Keratinocyte (primary cell): Measurements from ENCODE around the gene SQSTM1. TPM values are rescaled to one million over a fixed set of nuclear protein-coding genes. Genes with fewer than 3 reads are reported as not detected.

Source experiments
- DNase-seq: peaks from one replicate; pipeline ENCODE4 v3.0.0-alpha.2; 2011; ENCODE audit warnings: low read depth, missing footprints, low spot score
- FAIRE-seq: peaks from 2 replicates; lab custom pipeline; 2011; peaks lifted over from hg19 to GRCh38; lab: Jason Lieb, UNC
- H2AFZ ChIP-seq: 2 replicates; pipeline ENCODE4 v1.6.0; 2012; ENCODE audit warnings: low read length, control low read depth, inconsistent platforms; ENCODE audit not compliant: control insufficient read depth
- H3K27ac ChIP-seq: 2 replicates; pipeline ENCODE4 v1.5.1; 2011; ENCODE audit warnings: low read length; ENCODE audit not compliant: control insufficient read depth, insufficient read depth
- H3K27me3 ChIP-seq: 3 replicates; pipeline ENCODE4 v1.6.0; 2011; ENCODE audit warnings: low read length; ENCODE audit not compliant: control insufficient read depth, insufficient read depth; ENCODE audit errors: extremely low read depth
- H3K36me3 ChIP-seq, 2 experiments: 2 replicates in 1 of 2; 3 replicates in 1 of 2; pipeline ENCODE4 v1.5.1; 2011; ENCODE audit warnings: low read length in 2 of 2, mild to moderate bottlenecking in 1 of 2; ENCODE audit not compliant: control insufficient read depth in 2 of 2, insufficient read depth in 2 of 2; ENCODE audit errors: extremely low read depth in 1 of 2
- H3K4me1 ChIP-seq: 3 replicates; pipeline ENCODE4 v1.5.1; 2011; ENCODE audit warnings: low read length; ENCODE audit not compliant: control insufficient read depth, insufficient read depth; ENCODE audit errors: extremely low read depth
- H3K4me2 ChIP-seq: 3 replicates; pipeline ENCODE4 v1.6.0; 2011; ENCODE audit warnings: low read depth, low read length; ENCODE audit not compliant: control insufficient read depth, insufficient read depth; ENCODE audit errors: extremely low read depth
- H3K4me3 ChIP-seq, 3 experiments: fragments of 200-600 bp in 1 of 3; sonication (generic) in 1 of 3; 2 replicates in 2 of 3; 3 replicates in 1 of 3; pipeline ENCODE4 v1.5.1; 2011 to 2016; ENCODE audit warnings: low read length in 3 of 3, mild to moderate bottlenecking in 3 of 3, control low read depth in 2 of 3, inconsistent platforms in 1 of 3, low read depth in 1 of 3, mixed read lengths in 1 of 3, mixed run types in 1 of 3, moderate library complexity in 1 of 3; ENCODE audit not compliant: control insufficient read depth in 2 of 3, insufficient read depth in 2 of 3; ENCODE audit errors: extremely low read depth in 1 of 3
- H3K79me2 ChIP-seq: 2 replicates; pipeline ENCODE4 v1.6.0; 2012; ENCODE audit warnings: low read length; ENCODE audit not compliant: control insufficient read depth, insufficient read depth
- H3K9ac ChIP-seq: 3 replicates; pipeline ENCODE4 v1.6.0; 2011; ENCODE audit warnings: low read length; ENCODE audit not compliant: control insufficient read depth, insufficient read depth; ENCODE audit errors: extremely low read depth
- H3K9me1 ChIP-seq: 3 replicates; pipeline ENCODE4 v1.6.0; 2011; ENCODE audit warnings: low read length; ENCODE audit not compliant: control insufficient read depth, insufficient read depth; ENCODE audit errors: extremely low read depth
- H3K9me3 ChIP-seq: 2 replicates; pipeline ENCODE4 v1.5.1; 2012; ENCODE audit warnings: low read depth, low read length; ENCODE audit not compliant: control insufficient read depth
- H4K20me1 ChIP-seq: 3 replicates; pipeline ENCODE4 v1.6.0; 2011; ENCODE audit warnings: low read length; ENCODE audit not compliant: control insufficient read depth, insufficient read depth; ENCODE audit errors: extremely low read depth
- EZH2 ChIP-seq: IDR thresholded peaks from one replicate; pipeline ENCODE4 v1.6.1; 2012; ENCODE audit warnings: inconsistent platforms, mild to moderate bottlenecking, low read length, moderate library complexity
- dilution Hi-C: fragments of 300-500 bp; cut with MboI; formaldehyde crosslinking; loops from one replicate; pipeline ENCODE4 v1.7.0; 2020; ENCODE audit warnings: low sequenced_read_pairs; ENCODE audit not compliant: extremely low pct_ligation_motif_present
- polyA plus RNA-seq, 5 experiments: library from polyadenylated mRNA; depleted of rRNA in 3 of 5; stranded (reverse) in 3 of 5; stranded (forward) in 1 of 5; unstranded in 1 of 5; fragments of >200 nt; gene quantifications; 1 replicate in 1 of 5; 2 replicates in 3 of 5; 3 replicates in 1 of 5; pipeline versions ENCODE4 v1.2.1 to v1.2.3, GENCODE V29; 2011 to 2012; ENCODE audit warnings: missing spikeins in 2 of 5, low read depth in 1 of 5, low replicate concordance in 1 of 5
- TF ChIP-seq, protein P1 (sequence below), 3 experiments: IDR thresholded peaks in 1 of 3; conservative IDR thresholded peaks in 1 of 3; optimal IDR thresholded peaks in 1 of 3; 2 replicates in 2 of 3; 3 replicates in 1 of 3; pipeline versions ENCODE3 to v1.5.1; 2011; ENCODE audit warnings: low read length in 3 of 3, mild to moderate bottlenecking in 3 of 3, moderate library complexity in 2 of 3, control low read depth in 1 of 3, inconsistent platforms in 1 of 3; ENCODE audit not compliant: insufficient read depth in 2 of 3; ENCODE audit errors: extremely low read depth in 1 of 3

The SQSTM1 gene
- polyA plus RNA-seq, 1 donor (not counting 4 experiments of a cell fraction or from before 2014, with no cell fraction given), result 75.7 TPM

DNA sequence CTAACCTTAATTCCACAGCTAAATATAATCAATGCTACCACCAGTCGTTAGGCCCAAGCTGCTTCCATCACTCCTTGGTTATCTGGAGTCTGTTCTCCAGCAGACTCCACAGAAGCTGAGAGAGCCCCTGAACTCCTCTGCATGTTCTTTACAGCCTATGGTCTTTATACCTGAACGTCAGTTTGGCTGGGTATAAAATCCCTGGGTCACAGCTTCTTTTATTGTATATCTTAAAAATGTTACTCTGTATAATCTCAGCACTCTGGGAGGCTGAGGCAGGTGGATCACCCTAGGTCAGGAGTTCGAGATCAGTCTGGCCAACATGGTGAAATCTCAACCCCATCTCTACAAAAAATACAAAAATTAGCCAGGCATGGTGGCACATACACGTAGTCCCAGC lies 61.6 kb downstream of the SQSTM1 start:
- no peak for DNase-seq
- dilution Hi-C loops, result no loop called here
- Histone ChIP-seq H3K36me3 (peaks cover 26 to 45% of the 10 kb centered on the region in 2 experiments), H3K4me1 (no peaks in the 10 kb centered on the region), H3K79me2 (no peaks in the 10 kb centered on the region), H3K4me2 (no peak overlapping the region), H3K27me3 (no peaks in the 10 kb centered on the region), H3K9ac (no peak overlapping the region), H2AFZ (no peak overlapping the region), H3K4me3 (no peak overlapping the region), H4K20me1 (no peaks in the 10 kb centered on the region), H3K9me3 (peaks cover 10% of the 10 kb centered on the region), H3K9me1 (no peaks in the 10 kb centered on the region), H3K27ac (no peak overlapping the region)
- FAIRE-seq, result no peak
- no peak for TF ChIP-seq EZH2
- TF ChIP-seq, protein P1, sequence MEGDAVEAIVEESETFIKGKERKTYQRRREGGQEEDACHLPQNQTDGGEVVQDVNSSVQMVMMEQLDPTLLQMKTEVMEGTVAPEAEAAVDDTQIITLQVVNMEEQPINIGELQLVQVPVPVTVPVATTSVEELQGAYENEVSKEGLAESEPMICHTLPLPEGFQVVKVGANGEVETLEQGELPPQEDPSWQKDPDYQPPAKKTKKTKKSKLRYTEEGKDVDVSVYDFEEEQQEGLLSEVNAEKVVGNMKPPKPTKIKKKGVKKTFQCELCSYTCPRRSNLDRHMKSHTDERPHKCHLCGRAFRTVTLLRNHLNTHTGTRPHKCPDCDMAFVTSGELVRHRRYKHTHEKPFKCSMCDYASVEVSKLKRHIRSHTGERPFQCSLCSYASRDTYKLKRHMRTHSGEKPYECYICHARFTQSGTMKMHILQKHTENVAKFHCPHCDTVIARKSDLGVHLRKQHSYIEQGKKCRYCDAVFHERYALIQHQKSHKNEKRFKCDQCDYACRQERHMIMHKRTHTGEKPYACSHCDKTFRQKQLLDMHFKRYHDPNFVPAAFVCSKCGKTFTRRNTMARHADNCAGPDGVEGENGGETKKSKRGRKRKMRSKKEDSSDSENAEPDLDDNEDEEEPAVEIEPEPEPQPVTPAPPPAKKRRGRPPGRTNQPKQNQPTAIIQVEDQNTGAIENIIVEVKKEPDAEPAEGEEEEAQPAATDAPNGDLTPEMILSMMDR (optimal IDR thresholded peaks at IDR 0.05 in 1 of 3, IDR thresholded peaks at IDR 0.05 in 1 of 3, conservative IDR thresholded peaks at IDR 0.05 in 1 of 3; ENCODE audit: extremely low read depth in 1 of 3, insufficient read depth in 2 of 3, low read length in 3 of 3), result no peak

DNA sequence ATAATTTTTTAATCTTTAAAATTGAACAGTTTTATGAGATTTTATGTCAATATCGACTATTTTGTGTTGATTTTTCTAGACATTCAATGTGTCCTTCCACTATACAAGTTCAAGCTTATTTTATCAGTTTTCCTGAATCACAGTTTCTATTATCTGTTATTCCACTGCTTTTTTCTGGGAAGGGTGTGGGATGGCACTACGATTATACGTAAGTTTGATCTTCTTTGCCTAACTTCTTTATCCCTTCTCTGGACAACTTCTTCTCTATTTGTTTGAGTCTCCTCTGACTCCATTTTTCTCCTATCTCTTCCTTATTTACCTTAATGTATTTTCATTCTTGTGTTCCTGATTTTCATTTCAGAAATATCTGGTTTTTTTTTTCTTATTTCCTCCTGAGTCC lies 62.5 kb downstream of the SQSTM1 start:
- Histone ChIP-seq H3K27me3 (no peaks in the 10 kb centered on the region), H3K36me3 (peaks cover 28 to 46% of the 10 kb centered on the region in 2 experiments), H3K9ac (no peak overlapping the region), H3K4me2 (no peak overlapping the region), H3K4me1 (no peaks in the 10 kb centered on the region), H3K9me1 (no peaks in the 10 kb centered on the region), H2AFZ (no peak overlapping the region), H3K79me2 (no peaks in the 10 kb centered on the region), H3K4me3 (no peak overlapping the region), H3K9me3 (peaks cover 10% of the 10 kb centered on the region), H4K20me1 (no peaks in the 10 kb centered on the region), H3K27ac (no peak overlapping the region)
- TF ChIP-seq, protein P1 (optimal IDR thresholded peaks at IDR 0.05 in 1 of 3, IDR thresholded peaks at IDR 0.05 in 1 of 3, conservative IDR thresholded peaks at IDR 0.05 in 1 of 3; ENCODE audit: extremely low read depth in 1 of 3, insufficient read depth in 2 of 3, low read length in 3 of 3), result no peak
- TF ChIP-seq EZH2, result no peak
- FAIRE-seq, result peak; percentile 17
- dilution Hi-C loops, result no loop called here
- DNase-seq, result no peak
